Measurements from ENCODE around the gene ZNF679.

ZNF679 gene

GRCh38 chr7:64313740-64314491 lies 85.6 kb downstream of the ZNF679 start, which contains the start of gene ZNF736 (continued):
- TF ChIP-seq GLIS1 (tag by site-specific recombination; IDR thresholded peaks at IDR 0.05) (0 out of 2 replicates have a peak, but pooled peaks have one; percentile 11), ZIC2 (tag by site-specific recombination; IDR thresholded peaks at IDR 0.05) (no peak), KLF7 (tag by site-specific recombination; IDR thresholded peaks at IDR 0.05; ENCODE audit: borderline replicate concordance) (no peak), ZNF423 (tag by site-specific recombination; IDR thresholded peaks at IDR 0.05) (no peak), KLF8 (tag by site-specific recombination; IDR thresholded peaks at IDR 0.05) (no peak), ZBTB26 (tag by site-specific recombination; optimal IDR thresholded peaks at IDR 0.05) (no peak), ZNF677 (tag by site-specific recombination; IDR thresholded peaks at IDR 0.05) (no peak), ZNF266 (tag by site-specific recombination; IDR thresholded peaks at IDR 0.05; ENCODE audit: low read depth) (no peak), ZEB2 (tag by site-specific recombination; IDR thresholded peaks at IDR 0.05) (no peak), HOXD13 (CRISPR knock-in tag; IDR thresholded peaks at IDR 0.05; ENCODE audit: borderline replicate concordance) (peak; percentile 29; the same call in 1 of the 2 replicates), ZBTB1 (tag by site-specific recombination; IDR thresholded peaks at IDR 0.05) (no peak), GLIS2 (tag by site-specific recombination; IDR thresholded peaks at IDR 0.05) (no peak), SP3 (tag by site-specific recombination; IDR thresholded peaks at IDR 0.05) (peak; percentile 42; the same call in 1 of the 2 replicates), TSHZ1 (tag by site-specific recombination; IDR thresholded peaks at IDR 0.05; ENCODE audit: borderline replicate concordance) (0 out of 2 replicates have a peak, but pooled peaks have one; percentile 15), SP2 (tag by site-specific recombination; IDR thresholded peaks at IDR 0.05) (peak; percentile 76), ZBTB17 (tag by site-specific recombination; IDR thresholded peaks at IDR 0.05) (peak; percentile 35; the same call in 1 of the 2 replicates), ZSCAN4 (tag by site-specific recombination; IDR thresholded peaks at IDR 0.05) (no peak), ZNF654 (tag by site-specific recombination; IDR thresholded peaks at IDR 0.05; ENCODE audit: low read depth) (no peak), AEBP2 (tag by site-specific recombination; IDR thresholded peaks at IDR 0.05; ENCODE audit: borderline replicate concordance) (no peak)

- no peak overlapping the region; the same call in 1 of the 2 replicates for H3K27ac ChIP-seq (ENCODE audit: extremely low read depth, low read depth, low read length)
- peak overlapping the region; percentile 67 for H3K4me3 ChIP-seq (ENCODE audit: low read depth, low read length)
- H3K36me3 ChIP-seq (ENCODE audit: control insufficient read depth in 2 of 2, insufficient read depth in 1 of 2, low read length in 2 of 2): peaks cover 0 to 16% of the 10 kb centered on the region in 2 experiments; a peak in 1 of 3 replicates
- no peaks in the 10 kb centered on the region for H3K9me3 ChIP-seq (ENCODE audit: control insufficient read depth, insufficient read depth, low read depth, low read length)
- ChIA-PET CTCF (no interaction called here), POLR2A (interaction anchor here (2.2 kb wide), 1 partner anchor 248 kb away, joined by 16 read pairs; the partner anchor contains the start of gene ZNF680)
- TF ChIP-seq ZNF518A (tag by site-specific recombination; conservative IDR thresholded peaks at IDR 0.05; ENCODE audit: low read depth) (no peak), ZNF169 (tag by site-specific recombination; IDR thresholded peaks at IDR 0.05) (no peak), ZNF600 (tag by site-specific recombination; IDR thresholded peaks at IDR 0.05) (no peak), ZNF121 (tag by site-specific recombination; IDR thresholded peaks at IDR 0.05) (0 out of 2 replicates have a peak, but pooled peaks have one; percentile 35), KLF16 (tag by site-specific recombination; IDR thresholded peaks at IDR 0.05) (no peak)
- no peaks in the 10 kb centered on the region for H3K4me1 ChIP-seq (ENCODE audit: control insufficient read depth, insufficient read depth, low read length)
These were observed 86.3 kb downstream of the ZNF679 start for GRCh38 chr7:64314566-64314965.
